Measurements from ENCODE around the gene CTNS.

Gene CTNS

DNA sequence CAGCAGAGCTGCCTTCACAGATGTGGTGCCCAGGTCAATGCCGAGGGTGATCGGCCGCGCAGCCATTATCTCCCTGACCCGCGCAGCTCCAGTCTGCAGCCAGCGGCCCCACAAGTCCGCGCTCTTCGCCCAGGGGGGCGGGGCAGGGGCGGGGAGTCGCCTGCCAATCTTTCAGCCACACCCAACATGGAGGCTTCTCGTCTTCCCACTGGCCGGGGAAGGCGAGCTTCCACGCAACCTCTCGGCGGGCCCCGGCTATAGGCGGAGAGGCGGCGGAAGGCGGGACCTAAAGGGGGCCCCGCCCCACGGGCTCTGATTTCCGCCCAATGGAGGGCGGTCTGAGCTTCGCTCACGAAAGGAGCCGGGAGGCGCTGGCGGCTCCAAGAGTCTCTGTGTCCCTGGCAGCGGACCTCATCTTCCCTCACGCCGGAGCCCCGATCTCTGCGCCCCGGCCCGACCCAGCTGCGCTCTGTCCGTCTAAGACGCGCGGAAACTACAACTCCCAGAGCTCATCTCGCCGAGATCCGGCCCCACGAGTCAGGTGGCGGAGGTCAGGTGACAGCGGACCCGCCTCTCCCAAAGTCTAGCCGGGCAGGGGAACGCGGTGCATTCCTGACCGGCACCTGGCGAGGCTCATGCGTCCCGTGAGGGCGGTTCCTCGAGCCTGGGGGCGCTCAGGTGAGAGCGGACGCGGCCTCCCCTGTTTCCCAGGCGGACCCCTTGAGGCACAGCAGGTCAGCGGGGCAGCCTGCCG lies at the start of gene CTNS, which contains the start of gene SHPK:
Gene CTNS, plus strand, starts transcription at position 607 of the 754 bp plus-strand sequence. CDS start 3,447 bp downstream, outside the sequence.
Gene SHPK, minus strand, starts transcription at position 97 of the 754 bp plus-strand sequence. Its CDS starts 31 bp downstream, at position 66.
- Mint-ChIP-seq H3K36me3 (ENCODE audit: low read depth) (peaks cover 50% of the 10 kb centered on the region), H3K4me3 (peak within 1 kb of the TSS; percentile 96), H3K4me1 (ENCODE audit: low read depth) (peaks cover 52% of the 10 kb centered on the region), H3K27ac (peak within 1 kb of the TSS; percentile 100), H3K9me3 (no peaks in the 10 kb centered on the region), H3K27me3 (no peaks in the 10 kb centered on the region)
- DNase-seq, result peak; percentile 97

DNA sequence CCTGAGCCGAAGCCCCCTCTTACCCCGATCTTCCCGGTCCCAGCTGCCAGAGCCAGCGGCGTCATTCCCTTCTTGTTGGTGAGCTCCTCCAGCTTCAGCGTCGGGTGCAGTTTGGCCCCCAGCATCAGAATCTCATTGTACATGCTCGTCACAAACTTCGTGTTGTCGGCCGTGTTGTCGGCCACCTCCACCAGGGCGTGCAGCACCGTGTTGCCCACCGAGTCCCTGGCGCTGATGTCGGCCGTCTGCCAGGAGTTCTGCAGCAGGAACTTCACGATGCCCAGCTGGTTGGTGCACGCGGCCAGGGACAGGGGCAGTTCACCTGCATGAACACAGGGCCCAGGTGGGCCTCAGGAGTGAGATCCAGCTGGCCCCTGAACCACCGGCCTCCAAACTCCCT lies 46.8 kb upstream of the CTNS start:
- Mint-ChIP-seq H3K27ac (no peak overlapping the region), H3K9me3 (no peaks in the 10 kb centered on the region), H3K4me3 (no peak overlapping the region), H3K4me1 (ENCODE audit: low read depth) (no peaks in the 10 kb centered on the region), H3K27me3 (no peaks in the 10 kb centered on the region), H3K36me3 (ENCODE audit: low read depth) (peaks cover 36% of the 10 kb centered on the region)
- no peak for DNase-seq

DNA sequence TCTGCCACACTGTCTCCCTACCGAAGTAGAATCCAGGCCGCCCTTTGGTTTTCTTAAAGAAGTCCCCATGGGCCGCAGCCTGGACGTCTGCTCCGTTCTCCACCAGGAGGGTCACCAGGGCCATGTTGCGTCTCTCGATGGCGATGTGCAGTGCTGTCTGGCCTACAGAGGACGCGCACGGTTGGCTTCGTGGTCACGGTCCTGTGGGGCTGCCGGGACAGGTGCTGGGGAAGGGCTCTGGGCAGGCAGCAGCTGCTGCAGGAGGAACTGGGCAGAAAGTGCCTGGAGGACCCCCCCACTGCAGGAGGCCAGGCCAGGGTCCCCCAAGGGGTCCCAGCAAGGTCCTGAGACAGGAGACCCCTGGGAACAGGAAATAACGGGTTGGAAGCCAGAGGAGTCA lies 46.3 kb upstream of the CTNS start:
- H3K27ac Mint-ChIP-seq, result no peak overlapping the region
- H3K4me3 Mint-ChIP-seq, result no peak overlapping the region
- no peak for DNase-seq
- H3K36me3 Mint-ChIP-seq (ENCODE audit: low read depth), result peaks cover 35% of the 10 kb centered on the region
- no peaks in the 10 kb centered on the region for H3K9me3 Mint-ChIP-seq
- H3K4me1 Mint-ChIP-seq (ENCODE audit: low read depth), result no peaks in the 10 kb centered on the region
- no peaks in the 10 kb centered on the region for H3K27me3 Mint-ChIP-seq

DNA sequence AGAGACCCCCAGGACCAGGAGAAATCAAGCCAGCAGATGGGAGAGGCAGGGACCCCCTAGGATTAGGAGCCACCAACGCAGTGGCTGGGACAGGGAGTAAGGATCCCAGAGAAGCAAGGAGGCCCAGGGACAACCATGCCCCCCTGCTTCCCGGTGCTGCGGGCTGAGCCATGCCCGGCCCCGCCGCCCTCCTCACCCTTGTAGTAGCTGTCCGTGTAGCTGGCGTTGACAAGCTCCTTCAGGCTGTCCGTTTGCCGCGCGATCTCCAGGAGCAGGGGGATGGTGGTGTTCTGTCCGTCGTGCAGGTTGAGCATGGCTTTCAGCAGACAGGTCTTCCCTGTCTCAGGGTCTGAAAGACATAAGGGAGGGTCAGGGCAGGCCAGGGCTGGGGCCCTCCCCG lies 45.8 kb upstream of the CTNS start:
- Mint-ChIP-seq H3K9me3 (no peaks in the 10 kb centered on the region), H3K27me3 (no peaks in the 10 kb centered on the region), H3K36me3 (ENCODE audit: low read depth) (peaks cover 35% of the 10 kb centered on the region), H3K27ac (no peak overlapping the region), H3K4me3 (no peak overlapping the region), H3K4me1 (ENCODE audit: low read depth) (no peaks in the 10 kb centered on the region)
- no peak for DNase-seq

DNA sequence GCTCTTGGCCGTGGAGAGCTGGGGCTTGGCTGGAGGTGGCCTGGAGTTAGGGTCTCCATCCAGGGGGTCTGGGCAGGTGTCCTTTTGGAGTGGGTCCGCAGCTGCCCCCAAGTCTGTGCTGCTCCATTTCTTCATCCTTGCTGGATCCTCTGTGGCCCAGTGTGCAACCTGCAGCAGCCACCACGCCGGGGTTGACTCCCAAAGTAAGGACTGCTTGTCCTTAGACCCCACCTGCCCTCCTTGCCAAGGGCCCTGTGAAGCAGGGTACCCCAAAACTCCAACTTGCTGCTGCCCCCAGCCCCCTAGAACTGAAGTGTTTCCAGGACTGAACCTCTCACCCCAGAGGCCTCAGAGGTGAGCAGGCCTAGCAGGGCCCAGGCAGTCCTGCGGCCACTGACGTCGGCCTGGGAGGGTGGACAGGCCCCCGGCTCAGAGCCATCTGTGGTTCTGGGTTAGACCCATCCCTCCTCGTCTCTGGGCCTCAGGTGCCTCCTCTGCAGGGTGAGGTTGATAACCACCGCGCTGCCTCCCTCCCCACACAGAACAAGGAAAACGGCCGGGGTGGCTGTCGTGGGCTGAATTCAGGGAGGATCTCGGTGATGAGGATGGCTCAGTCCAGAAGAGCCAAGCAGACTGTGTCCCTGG lies 44.2 kb upstream of the CTNS start:
- Mint-ChIP-seq H3K27me3 (no peaks in the 10 kb centered on the region), H3K4me3 (no peak overlapping the region), H3K27ac (no peak overlapping the region), H3K9me3 (no peaks in the 10 kb centered on the region), H3K36me3 (ENCODE audit: low read depth) (peaks cover 24% of the 10 kb centered on the region), H3K4me1 (ENCODE audit: low read depth) (no peaks in the 10 kb centered on the region)
- no peak for DNase-seq

DNA sequence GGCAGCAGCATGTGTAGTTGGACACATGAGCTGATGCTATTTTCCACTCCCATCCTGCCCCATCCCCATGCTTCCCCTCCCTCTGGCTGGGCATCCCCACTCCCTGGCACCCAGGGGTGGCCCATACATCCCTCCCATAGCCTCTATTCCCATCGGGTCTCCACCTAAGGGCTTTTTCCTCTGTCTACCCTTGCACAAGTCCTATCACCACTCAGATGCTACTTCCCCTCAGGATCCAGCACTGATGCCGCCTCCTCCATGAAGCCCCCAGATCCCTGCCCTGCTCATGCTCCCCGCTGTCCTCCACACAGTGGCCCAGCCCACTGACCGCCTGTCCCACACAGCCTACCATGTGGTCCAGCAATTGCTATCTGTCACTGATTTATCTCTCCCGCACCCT lies 43.2 kb upstream of the CTNS start:
- no peak for DNase-seq
- Mint-ChIP-seq H3K9me3 (no peaks in the 10 kb centered on the region), H3K4me1 (ENCODE audit: low read depth) (no peaks in the 10 kb centered on the region), H3K4me3 (no peak overlapping the region), H3K27ac (no peak overlapping the region), H3K27me3 (no peaks in the 10 kb centered on the region), H3K36me3 (ENCODE audit: low read depth) (peaks cover 19% of the 10 kb centered on the region)

DNA sequence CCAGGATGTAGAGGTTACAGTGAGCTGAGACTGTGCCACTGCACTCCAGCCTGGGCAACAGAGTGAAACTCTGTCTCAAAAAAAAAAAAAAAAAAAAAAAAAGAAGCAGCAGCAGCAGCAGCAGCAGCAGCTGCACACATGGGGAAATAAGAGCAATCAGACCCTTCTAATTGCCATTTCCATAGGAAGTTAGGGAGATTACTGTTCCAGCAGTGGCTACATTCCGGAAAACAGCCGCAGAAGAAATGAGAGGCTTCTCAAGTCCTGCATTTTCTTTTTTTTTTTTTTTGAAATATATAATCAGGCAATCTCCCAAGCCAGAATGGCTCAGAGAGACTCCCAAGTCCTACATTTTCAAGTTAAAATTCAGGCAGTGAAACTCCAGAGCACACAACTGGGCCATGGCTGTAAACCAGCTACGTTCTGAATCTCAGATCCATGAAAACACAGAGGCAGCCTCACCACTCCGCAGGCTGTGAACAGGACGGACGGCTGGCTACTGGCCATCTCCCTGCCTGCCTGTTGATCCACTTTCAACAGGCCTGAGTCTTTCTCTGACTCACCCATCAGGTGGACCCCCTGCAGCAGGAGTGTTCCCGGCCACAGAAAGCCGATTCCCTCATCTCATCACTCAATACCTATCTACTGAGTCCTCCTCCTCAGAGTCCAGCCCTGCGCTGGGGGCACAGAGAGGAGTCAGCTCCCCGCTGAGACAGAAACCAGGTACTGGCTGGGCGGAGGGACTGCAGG lies 42.3 kb upstream of the CTNS start:
- no peaks in the 10 kb centered on the region for H3K27me3 Mint-ChIP-seq
- DNase-seq, result no peak
- no peaks in the 10 kb centered on the region for H3K4me1 Mint-ChIP-seq (ENCODE audit: low read depth)
- H3K4me3 Mint-ChIP-seq, result no peak overlapping the region
- H3K27ac Mint-ChIP-seq, result no peak overlapping the region
- H3K36me3 Mint-ChIP-seq (ENCODE audit: low read depth), result peaks cover 16% of the 10 kb centered on the region
- no peaks in the 10 kb centered on the region for H3K9me3 Mint-ChIP-seq

DNA sequence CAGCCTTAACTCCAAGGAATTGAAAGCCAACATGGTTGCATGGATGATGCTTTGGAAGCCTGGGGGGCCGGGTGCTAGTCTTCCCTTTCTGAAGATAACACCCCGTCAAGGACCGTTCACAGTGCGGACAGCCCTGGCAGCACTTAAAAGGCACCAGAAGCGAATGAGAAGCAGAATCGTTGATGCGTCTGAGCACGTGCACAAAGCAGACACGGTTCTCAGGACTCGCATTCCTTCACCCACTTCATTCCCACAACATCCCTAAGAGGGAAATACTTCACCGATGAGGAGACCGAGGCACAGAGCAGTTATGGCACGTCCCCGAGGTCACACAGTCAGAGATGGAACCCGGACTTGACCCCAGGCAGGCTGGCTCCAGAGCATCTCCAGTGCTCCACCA lies 41.6 kb upstream of the CTNS start:
- Mint-ChIP-seq H3K27ac (no peak overlapping the region), H3K4me1 (ENCODE audit: low read depth) (no peaks in the 10 kb centered on the region), H3K27me3 (no peaks in the 10 kb centered on the region), H3K4me3 (no peak overlapping the region), H3K36me3 (ENCODE audit: low read depth) (peaks cover 8% of the 10 kb centered on the region), H3K9me3 (no peaks in the 10 kb centered on the region)
- DNase-seq, result no peak

DNA sequence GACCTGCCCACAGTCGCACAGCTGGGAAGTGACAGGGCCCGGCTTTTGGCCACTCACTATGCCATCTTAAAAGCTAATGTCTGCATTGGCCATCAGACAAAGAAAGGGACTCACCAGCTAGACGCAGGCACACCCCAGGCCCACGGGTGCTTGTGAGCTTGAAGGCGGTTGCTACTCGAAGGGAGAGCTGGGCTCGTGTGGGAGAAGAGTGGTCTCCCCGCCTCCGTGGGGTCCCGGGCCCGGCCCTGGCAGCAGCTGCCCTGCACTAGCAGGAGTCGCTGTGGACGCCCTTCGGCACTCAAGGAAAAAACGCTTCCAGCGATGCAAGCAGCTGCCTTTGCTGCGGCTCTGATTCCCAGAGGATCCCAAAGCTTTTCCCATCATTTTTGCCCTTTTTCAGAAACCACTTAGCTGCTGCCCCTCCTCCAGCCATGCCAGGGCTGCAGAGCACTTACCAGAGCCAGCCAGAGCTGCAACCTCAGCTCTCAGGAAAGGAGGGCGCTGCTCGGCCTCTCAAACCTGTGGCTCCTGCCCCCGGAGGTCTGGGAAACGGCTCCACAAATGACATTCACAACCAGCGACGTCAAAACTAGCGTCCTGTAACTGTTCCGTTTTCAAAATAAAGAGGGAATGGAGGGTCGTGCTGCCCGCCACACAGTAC lies 39.6 kb upstream of the CTNS start:
- no peaks in the 10 kb centered on the region for H3K9me3 Mint-ChIP-seq
- H3K36me3 Mint-ChIP-seq (ENCODE audit: low read depth), result no peaks in the 10 kb centered on the region
- H3K4me1 Mint-ChIP-seq (ENCODE audit: low read depth), result no peaks in the 10 kb centered on the region
- H3K27ac Mint-ChIP-seq, result no peak overlapping the region
- H3K27me3 Mint-ChIP-seq, result no peaks in the 10 kb centered on the region
- H3K4me3 Mint-ChIP-seq, result no peak overlapping the region
- no peak for DNase-seq

DNA sequence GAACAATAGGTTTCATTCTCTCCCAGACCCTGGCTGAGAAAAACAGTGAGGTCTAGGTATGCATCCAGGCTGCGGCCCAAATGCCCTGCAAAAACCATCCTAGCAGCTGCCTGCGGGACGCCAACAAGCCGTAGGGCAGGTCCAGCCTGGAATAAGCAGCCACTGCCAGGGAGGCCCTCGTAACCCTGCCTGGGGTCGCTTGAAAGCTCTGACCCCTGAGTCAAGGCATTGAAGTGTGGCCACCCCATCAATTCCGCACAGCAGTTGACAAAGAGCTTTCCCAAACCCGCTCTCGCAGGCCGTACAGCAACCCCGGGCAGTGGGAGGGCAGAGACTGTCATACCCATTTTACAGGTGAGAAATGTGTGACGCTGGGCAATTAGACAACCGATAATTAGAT lies 38.5 kb upstream of the CTNS start:
- no peaks in the 10 kb centered on the region for H3K27me3 Mint-ChIP-seq
- DNase-seq, result no peak
- no peak overlapping the region for H3K27ac Mint-ChIP-seq
- no peaks in the 10 kb centered on the region for H3K9me3 Mint-ChIP-seq
- no peaks in the 10 kb centered on the region for H3K36me3 Mint-ChIP-seq (ENCODE audit: low read depth)
- H3K4me3 Mint-ChIP-seq, result no peak overlapping the region
- no peaks in the 10 kb centered on the region for H3K4me1 Mint-ChIP-seq (ENCODE audit: low read depth)

DNA sequence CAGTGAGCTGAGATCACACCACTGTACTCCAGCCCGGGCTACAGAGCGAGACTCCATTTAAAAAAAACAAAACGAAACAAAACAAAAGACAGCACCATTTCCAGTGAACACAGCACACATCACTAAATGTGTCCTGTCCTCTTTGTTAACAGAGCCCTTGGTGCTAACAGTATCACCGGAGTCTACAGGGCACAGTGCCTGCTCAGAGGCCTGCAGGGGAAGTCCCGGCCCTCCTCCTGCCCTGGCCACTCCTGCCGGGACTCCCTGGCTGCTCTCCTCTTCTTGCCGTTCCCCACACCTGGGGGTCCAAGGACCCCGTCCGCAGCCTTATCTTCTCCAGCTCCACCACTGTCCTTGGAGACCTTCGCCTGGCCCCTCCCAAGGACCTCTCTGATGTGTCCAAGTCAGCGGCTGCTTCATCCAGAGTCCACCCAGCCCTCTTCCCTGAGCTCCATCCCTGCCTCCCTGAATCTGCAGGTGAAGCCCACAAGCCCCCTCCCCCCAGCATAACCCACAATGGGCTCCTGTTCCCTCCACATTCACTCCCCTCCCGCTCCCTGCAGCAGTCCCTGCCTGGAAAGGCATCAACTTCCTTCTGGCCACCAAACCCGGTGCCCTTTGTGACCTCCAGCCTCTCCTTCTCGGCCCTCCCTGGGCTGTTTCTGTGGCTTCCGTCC lies 35.9 kb upstream of the CTNS start:
- Mint-ChIP-seq H3K4me3 (no peak overlapping the region), H3K27ac (no peak overlapping the region), H3K27me3 (no peaks in the 10 kb centered on the region), H3K9me3 (no peaks in the 10 kb centered on the region), H3K36me3 (ENCODE audit: low read depth) (peaks cover 3% of the 10 kb centered on the region), H3K4me1 (ENCODE audit: low read depth) (no peaks in the 10 kb centered on the region)
- DNase-seq, result no peak

DNA sequence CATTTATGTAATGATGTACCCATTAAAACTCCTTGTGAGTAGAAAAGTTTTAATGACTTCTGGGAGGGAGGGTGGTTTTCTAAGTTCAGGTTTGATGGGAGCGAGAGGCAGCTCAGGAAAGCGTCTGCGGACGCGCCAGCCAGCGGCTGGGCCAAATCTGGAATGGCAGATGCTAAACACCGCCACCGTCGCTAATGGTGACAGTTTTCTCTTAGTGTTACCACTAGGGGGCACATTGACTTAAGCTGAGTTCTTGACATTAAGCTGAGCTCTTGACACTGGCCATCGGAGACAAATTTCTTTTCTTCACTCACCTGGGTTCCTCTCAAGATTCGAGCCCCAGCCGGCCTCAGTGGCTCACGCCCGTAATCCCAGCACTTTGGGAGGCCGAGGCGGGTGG lies 34.1 kb upstream of the CTNS start:
- Mint-ChIP-seq H3K4me3 (no peak overlapping the region), H3K36me3 (ENCODE audit: low read depth) (peaks cover 11% of the 10 kb centered on the region), H3K27ac (no peak overlapping the region), H3K27me3 (no peaks in the 10 kb centered on the region), H3K9me3 (no peaks in the 10 kb centered on the region), H3K4me1 (ENCODE audit: low read depth) (no peaks in the 10 kb centered on the region)
- peak; percentile 37 for DNase-seq

DNA sequence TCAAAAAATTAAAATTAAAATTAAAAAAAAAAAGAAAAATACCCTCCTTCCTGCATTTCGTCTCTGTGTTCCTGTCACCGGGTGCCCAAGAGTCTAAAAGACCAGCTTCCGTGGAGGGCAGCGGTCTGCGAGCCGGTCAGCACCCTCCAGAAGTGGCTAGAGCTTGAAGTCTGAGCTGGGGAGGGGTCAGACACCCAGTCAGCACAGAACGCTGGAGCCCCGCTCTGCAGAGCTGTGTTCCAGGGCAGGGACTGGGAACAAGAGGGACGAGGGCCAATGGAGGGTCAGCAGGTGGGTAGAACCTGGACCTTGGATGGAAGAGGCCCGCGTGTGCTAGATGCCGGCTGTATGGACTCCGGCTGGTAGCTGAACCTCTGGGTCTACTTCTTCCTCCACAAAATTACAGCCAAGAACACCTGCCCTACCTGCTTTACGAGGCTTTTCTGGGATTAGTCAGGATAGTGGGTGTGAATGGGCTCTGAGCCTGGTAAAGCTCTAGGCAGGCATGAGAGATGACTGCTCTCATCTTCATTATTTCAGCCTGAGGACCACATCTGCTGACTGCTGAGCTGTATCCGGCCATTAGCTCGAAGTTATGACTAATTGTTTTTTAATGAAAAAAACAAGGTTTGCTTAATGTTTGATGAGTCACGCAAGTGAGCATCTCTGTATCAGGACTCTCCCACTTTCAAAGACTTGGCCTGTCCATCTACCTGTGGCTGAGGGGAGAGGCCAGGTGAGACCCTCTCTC lies 33.3 kb upstream of the CTNS start:
- DNase-seq, result no peak
- Mint-ChIP-seq H3K4me3 (no peak overlapping the region), H3K9me3 (no peaks in the 10 kb centered on the region), H3K4me1 (ENCODE audit: low read depth) (no peaks in the 10 kb centered on the region), H3K36me3 (ENCODE audit: low read depth) (peaks cover 14% of the 10 kb centered on the region), H3K27ac (no peak overlapping the region), H3K27me3 (no peaks in the 10 kb centered on the region)
